Activated CD4-positive, CD25-positive, alpha-beta regulatory T cell (primary cell): ENCODE results near the gene HSPA1A.
"Not testable (repeated sequence)": the region's sequence is repeated elsewhere in the genome, so short reads cannot be mapped to it uniquely, and the experiment has no call there.

Source experiments
- DNase-seq, 4 experiments: peaks; one replicate each; lab custom pipeline; 2025; lab: John Stamatoyannopoulos, UW

HSPA1A gene

GRCh38 chr6:31781244-31782125, 33.9 kb upstream of the HSPA1A start:
- no peak for DNase-seq

- DNase-seq = no peak
These were observed 33.1 kb upstream of the HSPA1A start for GRCh38 chr6:31782126-31782855.

- no peak for DNase-seq
These were observed 31.0 kb upstream of the HSPA1A start for GRCh38 chr6:31784098-31784925.

GRCh38 chr6:31785475-31785874, 29.9 kb upstream of the HSPA1A start:
- no peak for DNase-seq

- peak in 1 of 4 experiments; percentile 23 for DNase-seq
These were observed 23.8 kb upstream of the HSPA1A start for GRCh38 chr6:31791324-31792089.

GRCh38 chr6:31792090-31792374, 23.3 kb upstream of the HSPA1A start:
- DNase-seq = no peak

GRCh38 chr6:31792761-31793171, 22.6 kb upstream of the HSPA1A start:
- DNase-seq = no peak

GRCh38 chr6:31793927-31794245, 21.5 kb upstream of the HSPA1A start:
- not testable (repeated sequence) for DNase-seq

GRCh38 chr6:31794294-31794865, 21.0 kb upstream of the HSPA1A start:
- DNase-seq = no peak

- DNase-seq = no peak
These were observed 20.3 kb upstream of the HSPA1A start for GRCh38 chr6:31794866-31795615.

- DNase-seq = peak; percentile 63 to 80 (median 76)
These were observed 19.6 kb upstream of the HSPA1A start, which contains the start of gene VARS1 for GRCh38 chr6:31795616-31796298. Gene VARS1 (minus strand): TSS chr6:31795752. CDS start chr6:31795217, 535 bp downstream.

GRCh38 chr6:31796993-31797385, 18.4 kb upstream of the HSPA1A start:
- DNase-seq = no peak

GRCh38 chr6:31797588-31797987, 17.8 kb upstream of the HSPA1A start:
- peak in 1 of 4 experiments; percentile 21 for DNase-seq

GRCh38 chr6:31799781-31800180, 15.6 kb upstream of the HSPA1A start:
- no peak for DNase-seq

- not testable (repeated sequence) for DNase-seq
These were observed 14.1 kb upstream of the HSPA1A start for GRCh38 chr6:31801031-31801927.

GRCh38 chr6:31805939-31806469, 9.3 kb upstream of the HSPA1A start:
- DNase-seq = no peak

- DNase-seq = peak; percentile 85 to 94 (median 90)
These were observed 8.7 kb upstream of the HSPA1A start, which contains the start of gene LSM2 for GRCh38 chr6:31806470-31807272. Gene LSM2 (minus strand): TSS chr6:31806966. CDS start chr6:31806757, 209 bp downstream.

- DNase-seq = not testable (repeated sequence)
These were observed 6.7 kb upstream of the HSPA1A start for GRCh38 chr6:31808599-31808998.
